GM18505 (cell line): ENCODE measurements around the gene TBC1D2.

ENCODE experiments used
- ATAC-seq: cut with Tn5 transposase; IDR thresholded peaks from one replicate; pipeline ENCODE4 v1.9.1; 2021; ENCODE audit not compliant: unreplicated experiment
- POLR2A ChIP-seq: IDR thresholded peaks from 4 replicates; pipeline ENCODE4 v1.6.1; 2011; ENCODE audit warnings: borderline replicate concordance; ENCODE audit not compliant: insufficient read depth, insufficient read length; ENCODE audit errors: extremely low read depth

Gene TBC1D2

DNA sequence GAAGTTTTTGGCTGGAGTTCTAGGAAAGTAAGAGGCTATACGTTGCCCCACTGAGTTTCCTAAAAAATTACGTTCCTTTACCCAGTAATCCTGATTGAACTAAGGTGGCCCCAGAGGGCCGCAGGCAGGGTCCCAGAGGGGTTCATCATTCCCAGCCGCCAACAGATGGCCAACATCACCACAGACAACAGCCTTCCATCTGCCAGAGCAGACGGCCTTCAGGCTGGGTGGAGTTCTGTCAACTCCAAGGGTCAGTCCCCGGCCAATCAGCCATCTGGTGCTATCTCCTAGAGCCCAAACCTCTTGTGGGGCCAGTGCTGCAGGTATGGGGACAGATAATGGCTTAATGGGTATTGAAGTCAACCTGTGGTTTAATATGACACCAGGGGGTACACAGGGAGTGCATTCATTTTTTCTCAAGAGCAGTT, 30.4 kb downstream of the TBC1D2 start:
- no peak for TF ChIP-seq POLR2A
- no peak for ATAC-seq

- no peak for TF ChIP-seq POLR2A
- no peak for ATAC-seq
These were observed 32.4 kb downstream of the TBC1D2 start for GRCh38 chr9:98222885-98223691.

- TF ChIP-seq POLR2A: no peak
- ATAC-seq: no peak
These were observed 34.5 kb downstream of the TBC1D2 start for GRCh38 chr9:98220911-98221310.

GRCh38 chr9:98219794-98220370, 35.6 kb downstream of the TBC1D2 start:
- no peak for TF ChIP-seq POLR2A
- ATAC-seq: no peak

- TF ChIP-seq POLR2A: no peak
- no peak for ATAC-seq
These were observed 36.1 kb downstream of the TBC1D2 start for GRCh38 chr9:98219364-98219716.

- TF ChIP-seq POLR2A: no peak
- ATAC-seq: no peak
These were observed 36.7 kb downstream of the TBC1D2 start for GRCh38 chr9:98218562-98219363.

DNA sequence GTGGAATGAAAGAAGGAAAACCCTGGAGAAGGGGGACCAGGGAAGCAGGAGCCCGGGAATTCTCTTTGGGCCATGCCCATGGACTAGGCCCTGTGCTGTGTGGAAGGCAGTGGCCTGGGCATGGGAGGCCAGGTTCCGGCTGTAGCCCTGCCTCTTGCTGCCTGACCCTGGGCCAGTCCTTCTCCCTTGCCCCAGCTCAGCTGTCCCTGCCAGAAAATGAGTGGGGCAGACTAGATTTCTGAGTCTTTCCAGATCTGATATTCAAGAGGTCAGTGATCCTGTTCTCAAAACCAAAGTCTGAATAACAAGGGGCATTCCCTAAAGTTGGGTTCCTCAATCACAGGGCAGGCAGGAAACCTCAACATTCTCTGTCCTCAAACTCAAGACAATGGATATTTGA, 38.2 kb downstream of the TBC1D2 start:
- ATAC-seq: no peak

DNA sequence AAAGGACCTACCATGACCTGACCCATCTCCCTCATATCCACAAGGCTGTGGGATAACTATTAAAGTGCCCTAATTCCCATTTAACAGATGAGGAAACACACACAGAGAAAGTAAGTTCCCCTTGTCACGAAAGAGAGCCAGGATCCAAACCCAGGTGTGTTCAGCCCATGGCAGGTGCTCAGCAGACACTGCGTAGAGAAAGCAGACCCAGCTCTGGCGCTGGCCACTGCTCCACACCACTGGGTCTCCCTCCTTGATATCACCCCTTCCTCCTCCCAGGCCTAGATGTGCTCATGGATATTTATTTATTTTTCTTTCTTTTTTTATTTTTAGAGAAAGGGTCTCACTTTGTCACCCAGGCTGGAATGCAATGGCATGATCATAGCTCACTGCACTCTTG, 39.1 kb downstream of the TBC1D2 start:
- no peak for ATAC-seq
- TF ChIP-seq POLR2A: no peak

More for the DNA sequence above, 38.2 kb downstream of the TBC1D2 start:
- no peak for TF ChIP-seq POLR2A

- ATAC-seq: no peak
- no peak for TF ChIP-seq POLR2A
These were observed 39.6 kb downstream of the TBC1D2 start for GRCh38 chr9:98215821-98216220.

- no peak for TF ChIP-seq POLR2A
- no peak for ATAC-seq
These were observed 40.2 kb downstream of the TBC1D2 start for GRCh38 chr9:98215271-98215670.

DNA sequence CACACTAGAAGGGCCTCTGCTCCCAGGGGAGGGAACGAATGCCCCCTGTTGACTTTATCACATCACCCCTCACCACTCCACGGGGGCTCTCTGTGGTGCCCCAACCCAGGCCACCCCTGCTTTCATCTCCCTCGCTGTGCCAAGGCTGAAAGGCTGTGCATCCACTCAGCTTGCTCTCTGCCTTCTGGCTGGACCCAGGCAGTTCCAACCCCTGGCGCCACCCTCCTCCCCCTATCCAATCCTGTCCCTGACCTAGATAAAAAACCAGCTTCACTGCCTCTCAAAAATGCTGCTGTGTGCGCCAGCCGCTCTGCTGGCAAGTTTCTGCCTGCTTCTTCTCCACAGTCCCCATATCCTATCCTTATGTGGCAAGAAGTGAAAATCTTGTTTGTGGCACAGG, 40.6 kb downstream of the TBC1D2 start:
- ATAC-seq: no peak
- TF ChIP-seq POLR2A: no peak

DNA sequence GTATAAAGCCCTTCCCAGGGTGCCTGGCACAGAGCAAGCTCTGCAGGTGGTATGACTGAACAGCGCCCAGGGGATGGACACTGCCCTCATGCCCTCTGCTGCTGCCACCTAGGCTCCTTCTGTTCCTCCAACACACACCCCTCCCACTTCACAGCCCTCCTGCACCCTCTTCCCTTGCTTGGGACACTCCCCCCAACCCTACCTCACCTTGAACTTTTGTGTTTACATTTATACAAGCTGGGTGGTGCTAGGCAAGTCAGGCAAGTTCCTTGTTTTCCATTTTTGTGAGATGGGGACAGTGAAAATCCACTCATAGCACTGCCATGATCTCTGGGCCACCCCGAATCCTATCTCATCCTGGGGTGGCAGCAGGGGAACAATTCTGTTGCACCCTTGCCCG, 44.2 kb downstream of the TBC1D2 start:
- ATAC-seq: no peak
- TF ChIP-seq POLR2A: no peak

- no peak for TF ChIP-seq POLR2A
- ATAC-seq: no peak
These were observed 45.0 kb downstream of the TBC1D2 start for GRCh38 chr9:98210435-98210834.

DNA sequence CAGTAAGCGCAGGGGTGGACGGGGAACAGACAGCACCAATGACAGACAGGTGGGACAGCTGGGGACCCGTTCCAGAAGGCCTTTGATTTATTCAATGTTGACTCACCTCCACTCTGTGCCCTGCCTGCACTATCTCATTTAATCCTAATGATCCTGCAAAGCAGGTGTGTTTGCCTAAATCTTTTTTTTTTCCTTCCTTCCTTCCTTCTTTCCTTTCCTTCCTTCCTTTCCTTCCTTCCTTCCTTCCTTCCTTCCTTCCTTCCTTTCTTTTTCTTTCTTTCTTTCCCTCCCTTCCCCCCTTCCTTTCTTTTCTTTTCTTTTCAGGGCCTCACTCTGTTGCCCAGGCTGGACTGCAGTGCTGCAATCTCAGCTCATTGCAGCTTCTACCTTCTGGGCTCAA, 45.9 kb downstream of the TBC1D2 start:
- no peak for ATAC-seq
- no peak for TF ChIP-seq POLR2A
